OCI-LY3 (cell line): ENCODE results near the gene CHD6.

ENCODE experiments used
- H2AFZ ChIP-seq: fragments of 200-600, 300-600 bp; shearing (Covaris generic); 2 replicates; pipeline ENCODE4 v1.6.0; 2014; ENCODE audit warnings: antibody characterized with exemption, low read depth, low read length
- H3K27ac ChIP-seq: fragments of 200-600, 300-600 bp; sonication (generic); 2 replicates; pipeline ENCODE4 v1.5.1; 2014; ENCODE audit warnings: mild to moderate bottlenecking, low read length, moderate library complexity, mixed read lengths
- H3K27me3 ChIP-seq: fragments of 200-600, 300-600 bp; sonication (generic); 2 replicates; pipeline ENCODE4 v1.6.1; 2014; ENCODE audit warnings: low read depth, low read length, mixed read lengths
- H3K36me3 ChIP-seq: fragments of 200-600, 300-600 bp; sonication (generic); replicated peaks from 2 replicates; pipeline ENCODE3; 2014; ENCODE audit warnings: low read depth, low read length, mixed read lengths
- H3K4me1 ChIP-seq: fragments of 300-600, 200-600 bp; sonication (generic); 2 replicates; pipeline ENCODE4 v1.6.1; 2014; ENCODE audit warnings: low read length, mixed read lengths
- H3K4me2 ChIP-seq: fragments of 200-600, 300-600 bp; sonication (generic); 2 replicates; pipeline ENCODE4 v1.6.1; 2014; ENCODE audit warnings: low read length, mixed read lengths
- H3K4me3 ChIP-seq: fragments of 300-600, 200-600 bp; sonication (generic); 2 replicates; pipeline ENCODE4 v1.5.1; 2014; ENCODE audit warnings: antibody characterized with exemption, mild to moderate bottlenecking, low read length, moderate library complexity
- H3K79me2 ChIP-seq: fragments of 300-600, 200-600 bp; shearing (Covaris generic); 2 replicates; pipeline ENCODE4 v1.6.1; 2014; ENCODE audit warnings: mild to moderate bottlenecking, low read length, mixed read lengths
- H3K9ac ChIP-seq: fragments of 300-600, 200-600 bp; shearing (Covaris generic); 2 replicates; pipeline ENCODE4 v1.6.0; 2014; ENCODE audit warnings: mild to moderate bottlenecking, low read length, moderate library complexity
- H3K9me3 ChIP-seq: fragments of 200-600, 300-600 bp; shearing (Covaris generic); 2 replicates; pipeline ENCODE4 v1.6.1; 2014; ENCODE audit warnings: low read length, mixed read lengths; ENCODE audit not compliant: insufficient read depth
- H4K20me1 ChIP-seq: fragments of 200-600, 300-600 bp; sonication (generic); 2 replicates; pipeline ENCODE4 v1.6.1; 2016; ENCODE audit warnings: low read length, mixed read lengths; ENCODE audit not compliant: insufficient read depth
- EZH2phosphoT487 ChIP-seq: fragments of 200-600 bp; shearing (Covaris generic); IDR thresholded peaks from 2 replicates; pipeline ENCODE4 v1.6.1; 2018; ENCODE audit warnings: antibody characterized with exemption, mixed run types, low read depth
- TF ChIP-seq, protein P1 (sequence below): fragments of 200-600, 300-600 bp; sonication (generic); IDR thresholded peaks from 2 replicates; pipeline ENCODE4 v1.5.1; 2014; ENCODE audit warnings: antibody characterized with exemption, low read length, low read depth

CHD6 gene

DNA sequence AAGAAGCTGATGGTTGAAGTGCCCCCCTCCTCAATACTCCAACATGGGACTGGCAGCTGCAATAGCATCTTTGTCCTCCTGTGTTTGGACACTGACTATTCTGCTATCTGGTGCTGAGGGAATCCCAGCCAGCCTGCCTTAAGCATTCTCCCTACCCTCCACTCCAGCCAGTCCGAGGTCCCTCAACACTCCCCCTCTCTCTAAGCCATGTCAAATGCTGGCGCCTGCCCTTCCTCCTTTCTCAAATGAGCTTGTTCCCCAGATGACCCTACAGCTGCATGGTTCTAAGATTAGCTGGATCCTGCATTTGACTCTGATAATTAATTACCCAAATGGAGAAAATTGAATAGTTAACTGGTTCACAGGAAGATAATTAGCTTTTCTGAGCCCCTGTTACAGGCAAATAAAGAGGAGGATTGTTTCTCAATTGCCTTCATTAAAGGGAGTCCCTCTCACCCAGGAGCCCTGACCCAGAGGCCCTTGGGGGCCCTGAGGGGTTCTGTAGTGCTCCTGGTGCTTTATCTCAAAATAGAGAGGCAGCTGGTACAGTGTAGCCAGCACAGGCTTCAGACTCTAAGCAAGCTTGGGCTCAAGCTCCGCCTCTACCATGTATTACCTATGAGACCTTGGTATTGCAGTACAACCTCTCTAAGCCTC lies 37.9 kb upstream of the CHD6 start:
- no peaks in the 10 kb centered on the region for H3K79me2 ChIP-seq
- no peaks in the 10 kb centered on the region for H4K20me1 ChIP-seq
- peaks cover 12% of the 10 kb centered on the region for H3K4me1 ChIP-seq
- H3K4me2 ChIP-seq: no peak overlapping the region
- H3K9ac ChIP-seq: no peak overlapping the region
- H3K27ac ChIP-seq: no peak overlapping the region
- TF ChIP-seq EZH2phosphoT487: no peak
- TF ChIP-seq, protein P1, sequence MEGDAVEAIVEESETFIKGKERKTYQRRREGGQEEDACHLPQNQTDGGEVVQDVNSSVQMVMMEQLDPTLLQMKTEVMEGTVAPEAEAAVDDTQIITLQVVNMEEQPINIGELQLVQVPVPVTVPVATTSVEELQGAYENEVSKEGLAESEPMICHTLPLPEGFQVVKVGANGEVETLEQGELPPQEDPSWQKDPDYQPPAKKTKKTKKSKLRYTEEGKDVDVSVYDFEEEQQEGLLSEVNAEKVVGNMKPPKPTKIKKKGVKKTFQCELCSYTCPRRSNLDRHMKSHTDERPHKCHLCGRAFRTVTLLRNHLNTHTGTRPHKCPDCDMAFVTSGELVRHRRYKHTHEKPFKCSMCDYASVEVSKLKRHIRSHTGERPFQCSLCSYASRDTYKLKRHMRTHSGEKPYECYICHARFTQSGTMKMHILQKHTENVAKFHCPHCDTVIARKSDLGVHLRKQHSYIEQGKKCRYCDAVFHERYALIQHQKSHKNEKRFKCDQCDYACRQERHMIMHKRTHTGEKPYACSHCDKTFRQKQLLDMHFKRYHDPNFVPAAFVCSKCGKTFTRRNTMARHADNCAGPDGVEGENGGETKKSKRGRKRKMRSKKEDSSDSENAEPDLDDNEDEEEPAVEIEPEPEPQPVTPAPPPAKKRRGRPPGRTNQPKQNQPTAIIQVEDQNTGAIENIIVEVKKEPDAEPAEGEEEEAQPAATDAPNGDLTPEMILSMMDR: no peak
- H3K9me3 ChIP-seq: no peaks in the 10 kb centered on the region
- H2AFZ ChIP-seq: no peak overlapping the region
- peaks cover 20% of the 10 kb centered on the region; the same call in 1 of the 2 replicates for H3K27me3 ChIP-seq
- no peak overlapping the region for H3K4me3 ChIP-seq
- H3K36me3 ChIP-seq: no peaks in the 10 kb centered on the region

DNA sequence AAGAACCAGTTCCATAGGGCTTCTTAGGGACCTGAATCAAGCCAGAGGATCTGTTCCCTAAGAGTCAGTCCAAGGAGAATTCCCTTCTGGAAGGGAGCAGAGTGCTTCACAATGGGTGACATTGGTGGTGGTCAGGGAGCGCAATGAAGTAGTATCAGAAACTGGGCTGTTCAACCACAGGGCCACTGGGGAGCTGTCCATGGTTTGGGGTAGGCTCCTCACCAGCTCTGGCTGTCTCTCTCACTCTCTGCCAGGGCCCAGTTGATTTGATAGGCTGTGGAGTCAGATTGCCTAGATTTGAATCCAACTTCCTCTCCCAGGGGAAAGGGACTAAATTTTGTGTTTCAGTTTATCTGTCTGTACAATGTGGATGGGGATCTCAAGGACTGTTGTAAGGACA lies 36.7 kb upstream of the CHD6 start:
- Histone ChIP-seq H3K9ac (no peak overlapping the region), H3K79me2 (no peaks in the 10 kb centered on the region), H3K27ac (no peak overlapping the region), H3K4me2 (no peak overlapping the region), H3K36me3 (no peaks in the 10 kb centered on the region), H3K4me1 (peaks cover 12% of the 10 kb centered on the region), H3K4me3 (no peak overlapping the region), H4K20me1 (no peaks in the 10 kb centered on the region), H3K27me3 (peaks cover 27% of the 10 kb centered on the region), H2AFZ (no peak overlapping the region), H3K9me3 (no peaks in the 10 kb centered on the region)
- TF ChIP-seq EZH2phosphoT487: no peak
- TF ChIP-seq, protein P1: no peak

DNA sequence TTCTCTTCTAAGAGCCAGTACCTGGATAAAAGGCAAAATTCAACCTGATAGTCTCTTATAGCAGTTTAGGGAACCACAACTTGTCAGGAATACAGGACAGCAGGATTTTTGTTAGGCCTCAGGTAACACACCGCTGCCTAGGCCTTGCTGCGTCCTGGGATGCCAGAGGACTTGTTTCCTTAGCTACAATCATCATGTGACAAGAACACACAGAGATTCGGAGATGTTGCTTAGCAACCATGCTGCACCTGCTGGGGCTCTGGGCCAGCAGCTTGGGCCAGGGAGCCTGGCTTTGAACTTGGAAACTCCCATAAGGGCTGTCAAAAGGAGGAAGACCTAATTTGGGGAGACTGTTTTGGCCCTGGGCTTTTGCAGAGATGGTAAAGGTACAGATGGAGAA lies 36.1 kb upstream of the CHD6 start:
- TF ChIP-seq, protein P1: no peak
- no peak for TF ChIP-seq EZH2phosphoT487
- no peaks in the 10 kb centered on the region for H3K9me3 ChIP-seq
- H3K27ac ChIP-seq: no peak overlapping the region
- H3K27me3 ChIP-seq: peaks cover 25% of the 10 kb centered on the region
- no peak overlapping the region for H3K4me2 ChIP-seq
- no peak overlapping the region for H2AFZ ChIP-seq
- no peak overlapping the region for H3K9ac ChIP-seq
- H4K20me1 ChIP-seq: no peaks in the 10 kb centered on the region
- no peak overlapping the region for H3K4me3 ChIP-seq
- peaks cover 17% of the 10 kb centered on the region for H3K4me1 ChIP-seq
- no peaks in the 10 kb centered on the region for H3K79me2 ChIP-seq
- no peaks in the 10 kb centered on the region for H3K36me3 ChIP-seq

DNA sequence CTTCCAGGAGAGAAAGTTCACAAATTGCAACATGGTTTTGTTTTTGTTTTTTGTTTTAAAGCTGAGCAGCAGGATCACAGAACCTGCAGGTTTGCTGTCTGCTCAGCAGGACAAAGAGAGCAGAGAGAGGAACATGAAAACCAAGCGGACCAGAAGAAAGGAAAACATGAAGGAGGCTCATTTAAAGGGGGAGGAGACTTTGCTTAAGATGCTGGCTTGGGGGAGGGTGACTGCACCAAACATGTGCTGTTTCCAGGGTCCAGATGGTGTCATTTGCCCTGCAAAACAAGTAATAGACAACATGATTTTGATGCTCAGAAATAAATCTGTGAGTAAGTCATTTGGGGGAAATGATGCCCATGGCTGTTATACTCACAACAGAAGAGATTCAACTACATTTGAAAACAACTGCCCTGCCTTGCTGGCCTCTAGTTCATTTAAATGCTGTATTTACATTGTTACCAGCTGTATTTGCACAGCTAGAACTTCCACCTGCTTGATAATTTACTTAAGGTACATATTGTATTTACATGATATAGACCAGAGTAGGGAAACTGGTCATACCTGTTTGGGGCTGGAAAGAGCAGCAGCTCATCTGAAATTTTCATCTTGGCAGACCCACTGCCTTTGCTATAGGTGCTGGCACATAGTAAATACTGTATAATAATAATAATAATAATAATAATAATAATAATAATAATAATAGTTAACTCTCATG lies 32.2 kb upstream of the CHD6 start:
- TF ChIP-seq, protein P1: no peak
- TF ChIP-seq EZH2phosphoT487: no peak
- no peaks in the 10 kb centered on the region for H3K9me3 ChIP-seq
- H3K4me2 ChIP-seq: no peak overlapping the region
- no peaks in the 10 kb centered on the region for H4K20me1 ChIP-seq
- H3K9ac ChIP-seq: no peak overlapping the region
- H3K4me3 ChIP-seq: no peak overlapping the region
- no peak overlapping the region for H3K27ac ChIP-seq
- H3K4me1 ChIP-seq: peaks cover 4% of the 10 kb centered on the region; the same call in 1 of the 2 replicates
- H3K79me2 ChIP-seq: no peaks in the 10 kb centered on the region
- no peak overlapping the region for H2AFZ ChIP-seq
- H3K36me3 ChIP-seq: no peaks in the 10 kb centered on the region
- peaks cover 29% of the 10 kb centered on the region for H3K27me3 ChIP-seq
